B cell (primary cell): Measurements from ENCODE around the gene GID4. TPM values are rescaled to one million over a fixed set of nuclear protein-coding genes. Genes with fewer than 3 reads are reported as not detected.

Experiments
- ATAC-seq: fragments of 200-7000 bp; cut with Tn5 transposase; one replicate; pipeline ENCODE4 v1.10.0; 2021; ENCODE audit warnings: low read depth, mild to moderate bottlenecking, moderate number of reproducible peaks, moderate library complexity
- CTCF ChIA-PET: fragments of 350-600 bp; sonication (Branson Sonifier 250); formaldehyde crosslinking; loops from one replicate; lab custom pipeline; 2021; ENCODE audit warnings: antibody characterized with exemption, inconsistent platforms; lab: Charles Lee
- POLR2A ChIA-PET: fragments of 350-600 bp; sonication (Branson Sonifier 250); formaldehyde crosslinking; loops from one replicate; lab custom pipeline; 2021; ENCODE audit warnings: antibody characterized with exemption; lab: Charles Lee
- DNase-seq: peaks from one replicate; pipeline ENCODE4 v3.0.0; 2013
- H2AFZ ChIP-seq: 2 replicates; pipeline ENCODE4 v1.6.1; 2012; ENCODE audit warnings: mild to moderate bottlenecking, low read depth, low read length; ENCODE audit not compliant: insufficient read depth, poor library complexity, severe bottlenecking
- H3K27ac ChIP-seq, 2 donors: 1 replicate in 1 of 2; 2 replicates in 1 of 2; pipeline ENCODE4 v1.5.1; 2012 to 2013; ENCODE audit warnings: low read length in 2 of 2, mild to moderate bottlenecking in 2 of 2, moderate library complexity in 1 of 2
- H3K27me3 ChIP-seq, 4 experiments: fragments of 200-600 bp in 1 of 4; sonication (generic) in 1 of 4; replicated peaks in 1 of 4; 1 replicate in 2 of 4; 2 replicates in 2 of 4; pipeline versions ENCODE4 v1.6.1 to v1.7.0; 2013 to 2016; ENCODE audit warnings: low read length in 3 of 4, mild to moderate bottlenecking in 2 of 4, mixed read lengths in 1 of 4, moderate library complexity in 1 of 4; ENCODE audit not compliant: insufficient read depth in 4 of 4, control insufficient read depth in 3 of 4; ENCODE audit errors: control extremely low read depth in 1 of 4
- H3K36me3 ChIP-seq, 2 experiments: replicated peaks in 1 of 2; 1 replicate in 1 of 2; 2 replicates in 1 of 2; pipeline versions ENCODE4 v1.6.1 to v1.7.1; 2013; ENCODE audit warnings: low read length in 1 of 2; ENCODE audit not compliant: insufficient read depth in 2 of 2, control insufficient read depth in 1 of 2; ENCODE audit errors: control extremely low read depth in 1 of 2, extremely low read depth in 1 of 2
- H3K4me1 ChIP-seq, 2 donors: fragments of 200-600 bp in 1 of 2; sonication (generic) in 1 of 2; 1 replicate in 1 of 2; 2 replicates in 1 of 2; pipeline versions ENCODE4 v1.5.1 to v1.6.1; 2013 to 2017; ENCODE audit warnings: low read length in 2 of 2; ENCODE audit not compliant: control insufficient read depth in 2 of 2, insufficient read depth in 2 of 2
- H3K4me2 ChIP-seq: replicated peaks from 2 replicates; pipeline ENCODE3; 2012; ENCODE audit warnings: mild to moderate bottlenecking, low read depth, low read length; ENCODE audit not compliant: poor library complexity, severe bottlenecking
- H3K4me3 ChIP-seq, 5 experiments: fragments of 200-600 bp in 1 of 5; sonication (generic) in 1 of 5; 1 replicate in 3 of 5; 2 replicates in 2 of 5; pipeline versions ENCODE4 v1.5.1 to v1.7.0; 2011 to 2016; ENCODE audit warnings: low read length in 4 of 5, mild to moderate bottlenecking in 4 of 5, low read depth in 2 of 5, control low read depth in 1 of 5, moderate library complexity in 1 of 5; ENCODE audit not compliant: insufficient read depth in 1 of 5; ENCODE audit errors: control extremely low read depth in 1 of 5, extremely low read depth in 1 of 5
- H3K79me2 ChIP-seq: fragments of 200-600 bp; sonication (generic); one replicate; pipeline ENCODE4 v1.6.0; 2016; ENCODE audit warnings: low read length; ENCODE audit not compliant: control insufficient read depth, insufficient read depth
- H3K9ac ChIP-seq: fragments of 200-600 bp; sonication (generic); 2 replicates; pipeline ENCODE4 v1.6.1; 2017; ENCODE audit warnings: mild to moderate bottlenecking, low read length, moderate library complexity
- H3K9me3 ChIP-seq, 3 donors: one replicate each; pipeline versions ENCODE4 v1.6.1 to v1.7.1; 2013; ENCODE audit warnings: low read length in 2 of 3; ENCODE audit not compliant: control insufficient read depth in 2 of 3, insufficient read depth in 1 of 3; ENCODE audit errors: control extremely low read depth in 1 of 3
- H4K20me1 ChIP-seq: 2 replicates; pipeline ENCODE4 v1.6.0; 2012; ENCODE audit warnings: mild to moderate bottlenecking, low read length; ENCODE audit not compliant: insufficient read depth, control insufficient read depth, poor library complexity, severe bottlenecking
- H3K27ac Mint-ChIP-seq: one replicate; pipeline ENCODE4 v1.8.0; 2021; ENCODE audit warnings: mixed read lengths
- H3K27me3 Mint-ChIP-seq: one replicate; pipeline ENCODE4 v1.8.0; 2021; ENCODE audit warnings: mixed read lengths
- H3K4me1 Mint-ChIP-seq: one replicate; pipeline ENCODE4 v1.8.0; 2021; ENCODE audit warnings: mixed read lengths
- H3K4me3 Mint-ChIP-seq: one replicate; pipeline ENCODE4 v1.8.0; 2021; ENCODE audit warnings: mixed read lengths
- H3K9me3 Mint-ChIP-seq: one replicate; pipeline ENCODE4 v1.8.0; 2022; ENCODE audit warnings: mixed read lengths; ENCODE audit not compliant: insufficient read depth
- CTCF ChIP-seq: fragments of 200-600 bp; IDR thresholded peaks from one replicate; pipeline ENCODE4 v1.8.0; 2022; ENCODE audit warnings: antibody characterized with exemption, mild to moderate bottlenecking
- EZH2 ChIP-seq: IDR thresholded peaks from 2 replicates; pipeline ENCODE4 v1.6.1; 2012; ENCODE audit warnings: borderline replicate concordance, low read depth, mild to moderate bottlenecking, moderate library complexity, low read length; ENCODE audit not compliant: insufficient read depth, poor library complexity, severe bottlenecking
- WGBS: methylation state at CpG from one replicate; pipeline ENCODE4 v1.1.5; 2013; ENCODE audit warnings: missing lambda C conversion rate; ENCODE audit not compliant: insufficient coverage; 5-methylcytosine and 5-hydroxymethylcytosine counted together
- intact Hi-C: fragments of 100-400 bp; cut with micrococcal nuclease; formaldehyde crosslinking; loops from one replicate; pipeline ENCODE4 v1.10.0; 2022
- polyA plus RNA-seq: library from polyadenylated mRNA; depleted of rRNA; stranded (reverse); fragments of >200 nt; gene quantifications from 2 replicates; pipeline ENCODE4 v1.2.3, GENCODE V29; 2012
- total RNA-seq, 2 donors: library from RNA; stranded (reverse); fragments of 120-200 nt in 1 of 2; gene quantifications; 1 replicate in 1 of 2; 2 replicates in 1 of 2; pipeline versions ENCODE4 v1.2.3 to v1.2.4, GENCODE V29; 2013 to 2022

GID4 gene
- total and polyA plus RNA-seq, 2 donors (not counting 1 experiment from before 2014, with no cell fraction given) = 5.6 to 11.8 TPM

DNA sequence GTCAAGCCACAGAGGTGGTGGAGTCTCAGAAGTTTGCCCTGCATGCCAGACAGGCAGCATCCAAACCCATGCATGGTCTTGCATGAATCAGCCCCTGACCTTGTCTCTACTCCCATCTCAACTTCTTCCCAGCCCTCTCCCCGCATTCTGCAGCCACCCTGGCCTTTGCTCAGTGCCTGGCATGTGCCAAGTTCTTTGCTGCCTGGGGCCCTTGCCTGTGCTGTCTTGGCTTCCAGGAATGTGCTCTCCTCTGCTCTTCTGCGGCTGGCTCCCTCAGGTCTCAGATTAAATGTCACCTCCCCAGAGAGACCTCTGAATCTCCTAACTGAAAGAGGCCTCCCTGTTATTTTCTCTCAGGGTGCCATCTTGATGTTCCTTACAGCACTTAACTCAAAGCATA, 48.9 kb upstream of the GID4 start:
- Mint-ChIP-seq H3K9me3 (no peaks in the 10 kb centered on the region), H3K4me3 (no peak overlapping the region), H3K27me3 (no peaks in the 10 kb centered on the region), H3K27ac (no peak overlapping the region), H3K4me1 (no peaks in the 10 kb centered on the region)
- H3K9me3 ChIP-seq = no peaks in the 10 kb centered on the region
- no peak overlapping the region for H3K4me3 ChIP-seq
- no peak overlapping the region for H2AFZ ChIP-seq
- 94% methylated on average over 2 of the region's 2 CpGs for WGBS
- H3K27me3 ChIP-seq = no peaks in the 10 kb centered on the region
- no peaks in the 10 kb centered on the region for H4K20me1 ChIP-seq
- no peak overlapping the region for H3K27ac ChIP-seq
- no peak for ATAC-seq
- intact Hi-C loops = no loop called here
- H3K79me2 ChIP-seq = no peaks in the 10 kb centered on the region
- H3K9ac ChIP-seq = no peak overlapping the region
- POLR2A ChIA-PET = no interaction called here
- H3K4me1 ChIP-seq = no peaks in the 10 kb centered on the region
- TF ChIP-seq EZH2 (no peak), CTCF (no peak)
- H3K36me3 ChIP-seq = no peaks in the 10 kb centered on the region
- no peak overlapping the region for H3K4me2 ChIP-seq
- no peak for DNase-seq
- CTCF ChIA-PET = no interaction called here

- intact Hi-C loops = no loop called here
- ChIA-PET CTCF (interaction anchor here (1.4 kb wide), 1 partner anchor 9 kb away, joined by 3 read pairs; no protein-coding TSS in a partner anchor), POLR2A (no interaction called here)
- Mint-ChIP-seq H3K27me3 (no peaks in the 10 kb centered on the region), H3K27ac (no peak overlapping the region), H3K9me3 (no peaks in the 10 kb centered on the region), H3K4me3 (no peak overlapping the region), H3K4me1 (no peaks in the 10 kb centered on the region)
- H2AFZ ChIP-seq = no peak overlapping the region
- H3K4me1 ChIP-seq = no peaks in the 10 kb centered on the region
- no peaks in the 10 kb centered on the region for H4K20me1 ChIP-seq
- DNase-seq (no peak), ATAC-seq (no peak)
- no peaks in the 10 kb centered on the region for H3K36me3 ChIP-seq
- H3K4me3 ChIP-seq = no peak overlapping the region
- no peak overlapping the region for H3K4me2 ChIP-seq
- no peaks in the 10 kb centered on the region for H3K27me3 ChIP-seq
- H3K9me3 ChIP-seq = no peaks in the 10 kb centered on the region
- no peak overlapping the region for H3K27ac ChIP-seq
- H3K9ac ChIP-seq = no peak overlapping the region
- no peak for TF ChIP-seq CTCF
- TF ChIP-seq EZH2 = no peak
- 100% methylated on average over 1 of the region's 2 CpGs for WGBS
- no peaks in the 10 kb centered on the region for H3K79me2 ChIP-seq
Observed at GRCh38 chr17:17993366-17993765, 45.8 kb upstream of the GID4 start.
